Lower leg skin (tissue), 3 donors: ENCODE data around the gene P4HA2.

Source experiments
- CTCF ChIP-seq, 3 donors: fragments of 450-650 bp; IDR thresholded peaks; one replicate each; pipeline ENCODE4 v1.5.1; 2016; ENCODE audit warnings: antibody characterized with exemption in 3 of 3, mild to moderate bottlenecking in 3 of 3, moderate library complexity in 2 of 3
- POLR2A ChIP-seq, 2 donors: fragments of 450-650 bp; IDR thresholded peaks; one replicate each; pipeline ENCODE4 v1.6.1; 2016 to 2017; ENCODE audit warnings: antibody characterized with exemption in 2 of 2, mild to moderate bottlenecking in 1 of 2, moderate library complexity in 1 of 2

DNA sequence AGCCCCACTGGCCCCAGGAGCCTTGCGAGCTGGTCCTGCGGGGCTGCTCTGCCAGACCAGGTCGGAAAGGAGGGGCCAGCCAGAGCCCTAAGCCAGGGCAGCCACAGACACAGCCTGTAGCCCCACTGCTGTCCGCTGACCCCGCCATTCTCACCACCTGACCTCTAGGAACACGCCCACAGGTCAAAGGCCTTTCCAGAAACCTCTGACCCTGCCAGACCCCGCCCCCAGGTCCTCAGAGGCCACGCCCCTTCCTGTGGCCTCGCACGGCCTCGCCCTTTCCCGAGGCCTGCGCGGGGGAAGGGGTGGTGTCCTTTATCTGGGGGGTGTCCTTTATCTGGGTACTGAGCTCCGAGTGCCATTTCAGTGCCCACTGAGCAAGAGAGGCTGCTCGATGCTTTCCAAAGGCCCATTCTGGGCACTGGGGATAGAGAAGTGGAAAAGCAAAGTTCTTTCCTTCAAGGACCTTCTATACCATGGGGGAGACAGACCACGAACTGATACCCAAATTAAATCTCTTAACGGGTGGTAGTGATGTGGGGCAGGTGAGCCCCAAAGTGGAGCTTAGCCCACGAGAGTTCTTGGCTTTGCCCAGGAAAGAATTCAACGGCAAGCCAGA is 46.5 kb downstream of the P4HA2 start:
- TF ChIP-seq CTCF (IDR thresholded peaks at IDR 0.05) (no peak), POLR2A (IDR thresholded peaks at IDR 0.05) (no peak)
